ENCODE results near the gene S100A16. TPM values are rescaled to one million over a fixed set of nuclear protein-coding genes. Genes with fewer than 3 reads are reported as not detected.
A peak's percentile ranks its signal among the peaks of the same experiment; 100 is the strongest.

Gene S100A16
- total and polyA plus RNA-seq, 12 donors, result 28.8 to 176 (median 43.5) TPM

DNA sequence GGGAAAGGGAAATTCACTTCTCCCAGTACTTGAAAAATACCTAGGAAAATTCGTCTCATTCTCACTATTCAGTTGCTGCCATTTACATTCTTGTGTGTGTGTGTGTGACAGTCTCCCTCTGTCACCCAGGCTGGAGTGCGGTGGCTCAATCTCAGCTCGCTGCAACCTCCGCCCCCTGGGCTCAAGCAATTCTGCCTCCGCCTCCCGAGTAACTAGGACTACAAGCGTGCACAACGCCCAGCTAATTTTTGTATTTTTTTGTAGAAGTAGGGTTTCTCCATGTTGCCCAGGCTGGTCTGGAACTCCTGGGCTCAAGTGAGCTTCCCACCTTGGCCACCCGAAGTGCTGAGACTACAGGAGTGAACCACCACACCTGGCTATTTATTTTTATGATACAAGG is 46.7 kb upstream of the S100A16 start:
- Histone ChIP-seq H3K36me3 (peaks cover 0 to 50% (median 47%) of the 10 kb centered on the region in 9 donors), H3K27me3 (no peaks in the 10 kb centered on the region), H3K27ac (peak overlapping the region in 5 of 10 donors; percentile 95 to 99 (median 97)), H3K9me3 (no peaks in the 10 kb centered on the region), H3K4me3 (peak overlapping the region; percentile 63 to 94 (median 80)), H3K4me1 (peaks cover 0 to 20% (median 11%) of the 10 kb centered on the region in 9 donors)
- no peak for DNase-seq
- intact Hi-C loops (cut with DNase I), result loop anchor here in 3 of 10 donors (10.0 kb wide), 1 partner anchor 85 kb away; no protein-coding TSS in a partner anchor
- WGBS, 2 donors, result 76 to 78% methylated on average over 9 of the region's 9 CpGs
- no peak for ATAC-seq
- TF ChIP-seq, protein P1, sequence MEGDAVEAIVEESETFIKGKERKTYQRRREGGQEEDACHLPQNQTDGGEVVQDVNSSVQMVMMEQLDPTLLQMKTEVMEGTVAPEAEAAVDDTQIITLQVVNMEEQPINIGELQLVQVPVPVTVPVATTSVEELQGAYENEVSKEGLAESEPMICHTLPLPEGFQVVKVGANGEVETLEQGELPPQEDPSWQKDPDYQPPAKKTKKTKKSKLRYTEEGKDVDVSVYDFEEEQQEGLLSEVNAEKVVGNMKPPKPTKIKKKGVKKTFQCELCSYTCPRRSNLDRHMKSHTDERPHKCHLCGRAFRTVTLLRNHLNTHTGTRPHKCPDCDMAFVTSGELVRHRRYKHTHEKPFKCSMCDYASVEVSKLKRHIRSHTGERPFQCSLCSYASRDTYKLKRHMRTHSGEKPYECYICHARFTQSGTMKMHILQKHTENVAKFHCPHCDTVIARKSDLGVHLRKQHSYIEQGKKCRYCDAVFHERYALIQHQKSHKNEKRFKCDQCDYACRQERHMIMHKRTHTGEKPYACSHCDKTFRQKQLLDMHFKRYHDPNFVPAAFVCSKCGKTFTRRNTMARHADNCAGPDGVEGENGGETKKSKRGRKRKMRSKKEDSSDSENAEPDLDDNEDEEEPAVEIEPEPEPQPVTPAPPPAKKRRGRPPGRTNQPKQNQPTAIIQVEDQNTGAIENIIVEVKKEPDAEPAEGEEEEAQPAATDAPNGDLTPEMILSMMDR (IDR thresholded peaks at IDR 0.05), result no peak

DNA sequence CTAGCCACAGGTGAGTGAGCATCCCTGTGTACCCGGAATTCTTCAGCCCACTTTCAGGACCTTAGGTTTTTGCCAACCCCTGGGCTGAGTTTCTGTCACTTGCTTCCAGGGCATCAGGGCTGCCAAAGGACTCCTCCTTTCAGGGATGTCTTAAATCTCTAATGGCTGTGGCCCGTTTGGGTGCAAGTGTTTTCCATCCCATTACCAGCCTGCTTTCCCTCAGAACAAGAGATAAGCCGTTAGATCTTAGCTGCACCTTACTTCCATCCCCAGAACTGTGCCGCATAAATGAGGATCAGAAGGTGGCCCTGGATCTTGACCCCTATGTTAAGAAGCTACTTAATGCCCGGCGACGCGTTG is 46.2 kb upstream of the S100A16 start:
- peak in 1 of 8 donors; percentile 2 for ATAC-seq
- Histone ChIP-seq H3K27ac (peak overlapping the region; percentile 73 to 99 (median 95)), H3K4me3 (peak overlapping the region; percentile 63 to 94 (median 80)), H3K36me3 (peaks cover 0 to 45% (median 42%) of the 10 kb centered on the region in 9 donors), H3K9me3 (no peaks in the 10 kb centered on the region), H3K4me1 (peaks cover 0 to 20% (median 11%) of the 10 kb centered on the region in 9 donors), H3K27me3 (no peaks in the 10 kb centered on the region)
- TF ChIP-seq, protein P1 (IDR thresholded peaks at IDR 0.05), result no peak
- DNase-seq, result no peak
- 28 to 35% methylated on average over 8 of the region's 8 CpGs for WGBS, 2 donors
- intact Hi-C loops (cut with DNase I), result loop anchor here in 1 of 10 donors (10.0 kb wide), 1 partner anchor 84 kb away; no protein-coding TSS in a partner anchor

DNA sequence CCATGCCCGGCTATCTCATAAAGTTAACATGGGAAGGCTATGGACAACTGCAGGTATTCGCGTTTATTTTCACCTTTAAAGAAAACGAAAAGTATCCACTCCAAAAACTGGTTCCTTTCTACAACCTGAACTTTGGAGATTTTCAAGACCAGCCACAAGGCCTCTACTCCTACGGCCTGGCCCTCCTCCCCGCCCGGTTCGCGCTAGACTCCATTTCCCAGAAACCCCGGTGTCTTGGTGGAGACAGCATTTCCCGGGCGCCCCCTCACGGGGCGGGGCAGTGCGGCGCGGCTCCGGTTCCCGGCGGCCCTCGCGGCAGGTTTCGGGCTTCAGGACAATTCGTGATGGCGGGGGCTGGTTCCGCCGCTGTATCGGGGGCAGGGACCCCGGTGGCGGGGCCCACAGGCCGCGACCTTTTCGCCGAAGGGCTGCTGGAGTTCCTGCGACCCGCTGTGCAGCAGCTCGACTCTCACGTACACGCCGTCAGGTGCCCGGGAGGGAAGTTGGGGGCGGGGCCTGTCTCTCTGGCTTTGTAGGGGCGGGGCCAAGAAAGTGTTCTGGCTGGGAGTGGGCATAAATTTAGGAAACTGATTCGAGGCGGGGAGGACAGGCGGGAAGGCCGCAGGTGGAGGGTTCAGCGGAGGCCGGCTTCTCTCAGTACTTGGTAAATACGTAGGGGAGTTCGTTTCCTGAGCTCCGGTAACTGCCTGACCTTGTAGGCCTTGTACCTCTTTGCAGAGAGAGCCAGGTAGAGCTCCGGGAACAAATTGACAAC is 45.6 kb upstream of the S100A16 start, which contains the start of gene SNAPIN:
Gene SNAPIN (plus strand): TSS at position 304 of the 775 bp plus-strand sequence. CDS start 41 bp downstream, at position 345.
- no peaks in the 10 kb centered on the region for H3K27me3 ChIP-seq
- TF ChIP-seq, protein P1 (IDR thresholded peaks at IDR 0.05), result peak in 7 of 9 donors; percentile 5 to 51 (median 20)
- intact Hi-C loops (cut with DNase I), result loop anchor here in 1 of 10 donors (10.0 kb wide), 1 partner anchor 84 kb away; no protein-coding TSS in a partner anchor
- peak within 1 kb of the TSS; percentile 63 to 94 (median 80) for H3K4me3 ChIP-seq
- WGBS, 2 donors, result 2 to 3% methylated on average over 53 of the region's 53 CpGs
- DNase-seq (peak; percentile 93 to 95), ATAC-seq (peak; percentile 96 to 98 (median 98))
- H3K9me3 ChIP-seq, result no peaks in the 10 kb centered on the region
- H3K27ac ChIP-seq, result peak within 1 kb of the TSS; percentile 73 to 99 (median 95)
- peaks cover 0 to 20% (median 11%) of the 10 kb centered on the region in 9 donors for H3K4me1 ChIP-seq
- peaks cover 0 to 39% (median 36%) of the 10 kb centered on the region in 9 donors for H3K36me3 ChIP-seq

DNA sequence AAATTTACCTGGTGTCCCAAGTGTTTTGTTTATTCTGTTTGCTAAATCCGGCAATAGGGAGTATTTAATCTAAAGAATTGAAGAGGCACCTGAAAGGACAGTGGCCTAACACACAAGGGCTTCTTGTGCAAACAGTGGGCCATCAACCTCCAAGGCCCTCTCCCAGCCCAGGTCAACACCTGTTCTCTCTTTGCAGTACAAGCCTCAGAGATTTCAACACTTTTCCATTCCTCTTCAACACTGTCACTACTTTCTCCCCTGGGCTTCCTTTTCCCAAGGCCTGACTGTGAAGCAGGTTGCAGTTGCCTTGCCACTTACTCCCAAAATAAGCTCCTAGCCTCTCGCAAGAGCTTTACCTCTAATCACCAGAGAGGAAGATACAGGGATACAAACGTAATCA is 42.4 kb upstream of the S100A16 start:
- Histone ChIP-seq H3K9me3 (no peaks in the 10 kb centered on the region), H3K27me3 (no peaks in the 10 kb centered on the region), H3K4me3 (no peak overlapping the region), H3K27ac (no peak overlapping the region), H3K36me3 (peaks cover 0 to 7% (median 6%) of the 10 kb centered on the region in 9 donors), H3K4me1 (peaks cover 3 to 31% (median 20%) of the 10 kb centered on the region in 9 donors)
- 85 to 89% methylated on average over 3 of the region's 3 CpGs for WGBS, 2 donors
- TF ChIP-seq, protein P1 (IDR thresholded peaks at IDR 0.05), result no peak
- intact Hi-C loops (cut with DNase I), result loop anchor here in 1 of 10 donors (10.0 kb wide), 1 partner anchor 81 kb away; no protein-coding TSS in a partner anchor
- no peak for DNase-seq
- ATAC-seq, result no peak
